Endothelial cell of umbilical vein (primary cell): ENCODE data around the gene ERLIN1. TPM values are rescaled to one million over a fixed set of nuclear protein-coding genes. Genes with fewer than 3 reads are reported as not detected.

Experiments
- BruUV-seq: library from RNA; stranded (reverse); fragments of 400-500 nt; replicated peaks from 2 replicates; lab custom pipeline; 2021; lab: Mats Ljungman, UMichigan
- CTCF ChIA-PET: fragments of 300-600, 350-600 bp; sonication (Branson Sonifier 250); formaldehyde crosslinking; loops from one replicate; lab custom pipeline; 2021; ENCODE audit warnings: antibody characterized with exemption, inconsistent platforms; lab: Charles Lee
- POLR2A ChIA-PET: fragments of 300-600, 350-600 bp; sonication (Branson Sonifier 250); formaldehyde crosslinking; loops from one replicate; lab custom pipeline; 2021; ENCODE audit warnings: antibody characterized with exemption, inconsistent platforms; lab: Charles Lee
- DNase-seq: peaks from one replicate; pipeline ENCODE4 v3.0.0-alpha.2; 2011; ENCODE audit warnings: low read depth, low spot score
- FAIRE-seq: peaks from 2 replicates; lab custom pipeline; 2011; peaks lifted over from hg19 to GRCh38; lab: Jason Lieb, UNC
- H2AFZ ChIP-seq: 2 replicates; pipeline ENCODE4 v1.6.0; 2012; ENCODE audit warnings: low read depth, low read length, control low read depth, inconsistent platforms
- H3K27ac ChIP-seq: 2 replicates; pipeline ENCODE4 v1.5.1; 2011; ENCODE audit warnings: low read depth, mild to moderate bottlenecking, control low read depth, low read length, moderate library complexity; ENCODE audit not compliant: insufficient read depth
- H3K27me3 ChIP-seq, 2 experiments: 2 replicates each; pipeline versions ENCODE4 v1.6.0 to v1.6.1; 2011; ENCODE audit warnings: low read length in 2 of 2, mixed read lengths in 1 of 2; ENCODE audit not compliant: control insufficient read depth in 2 of 2, insufficient read depth in 2 of 2
- H3K36me3 ChIP-seq, 2 experiments: 2 replicates in 1 of 2; 3 replicates in 1 of 2; pipeline ENCODE4 v1.5.1; 2011; ENCODE audit warnings: low read length in 2 of 2, mild to moderate bottlenecking in 1 of 2, moderate library complexity in 1 of 2; ENCODE audit not compliant: control insufficient read depth in 2 of 2, insufficient read depth in 2 of 2; ENCODE audit errors: extremely low read depth in 1 of 2
- H3K4me1 ChIP-seq: 3 replicates; pipeline ENCODE4 v1.5.1; 2011; ENCODE audit warnings: mild to moderate bottlenecking, low read length; ENCODE audit not compliant: control insufficient read depth, insufficient read depth; ENCODE audit errors: extremely low read depth
- H3K4me2 ChIP-seq: 2 replicates; pipeline ENCODE4 v1.6.1; 2011; ENCODE audit warnings: low read length, control low read depth, mixed read lengths; ENCODE audit not compliant: insufficient read depth
- H3K4me3 ChIP-seq, 3 experiments: fragments of 200-600 bp in 1 of 3; sonication (generic), shearing (Covaris generic) in 1 of 3; replicated peaks in 1 of 3; 2 replicates each; pipeline ENCODE4 v1.5.1; 2011 to 2016; ENCODE audit warnings: control low read depth in 3 of 3, low read length in 3 of 3, mild to moderate bottlenecking in 2 of 3, inconsistent platforms in 1 of 3, low read depth in 1 of 3, moderate library complexity in 1 of 3; ENCODE audit not compliant: insufficient read depth in 1 of 3
- H3K79me2 ChIP-seq: 2 replicates; pipeline ENCODE4 v1.6.0; 2012; ENCODE audit warnings: low read length, inconsistent platforms; ENCODE audit not compliant: control insufficient read depth, insufficient read depth
- H3K9ac ChIP-seq: replicated peaks from 2 replicates; pipeline ENCODE3; 2011; ENCODE audit warnings: low read length, control low read depth; ENCODE audit not compliant: insufficient read depth; ENCODE audit errors: extremely low read depth
- H3K9me1 ChIP-seq: replicated peaks from 3 replicates; pipeline ENCODE4 v1.6.0; 2011; ENCODE audit warnings: mild to moderate bottlenecking, low read length; ENCODE audit not compliant: control insufficient read depth, insufficient read depth; ENCODE audit errors: extremely low read depth
- H3K9me3 ChIP-seq: replicated peaks from 2 replicates; pipeline ENCODE4 v1.5.1; 2012; ENCODE audit warnings: low read length, inconsistent platforms; ENCODE audit not compliant: control insufficient read depth, insufficient read depth
- H4K20me1 ChIP-seq: replicated peaks from 2 replicates; pipeline ENCODE3; 2011; ENCODE audit warnings: mild to moderate bottlenecking, low read length; ENCODE audit not compliant: control insufficient read depth, insufficient read depth; ENCODE audit errors: extremely low read depth
- EZH2 ChIP-seq: IDR thresholded peaks from 2 replicates; pipeline ENCODE4 v1.6.1; 2012; ENCODE audit warnings: borderline replicate concordance, low read depth, mild to moderate bottlenecking, moderate library complexity, low read length, inconsistent platforms; ENCODE audit not compliant: severe bottlenecking
- FOS ChIP-seq: IDR thresholded peaks from 2 replicates; pipeline ENCODE4 v1.6.1; 2011; ENCODE audit warnings: mild to moderate bottlenecking, low read length, moderate library complexity, borderline replicate concordance; ENCODE audit not compliant: insufficient read depth
- GATA2 ChIP-seq: IDR thresholded peaks from 2 replicates; pipeline ENCODE4 v1.7.0; 2011; ENCODE audit warnings: low read depth, mild to moderate bottlenecking, moderate library complexity, mixed read lengths, low read length; ENCODE audit not compliant: insufficient read length, insufficient read depth
- JUN ChIP-seq: IDR thresholded peaks from 2 replicates; pipeline ENCODE4 v1.6.1; 2011; ENCODE audit warnings: borderline replicate concordance, low read depth; ENCODE audit not compliant: insufficient read length, insufficient read depth
- MYC ChIP-seq: IDR thresholded peaks from one replicate; pipeline ENCODE4 v1.6.1; 2011; ENCODE audit warnings: mild to moderate bottlenecking, low read depth, low read length
- POLR2A ChIP-seq: IDR thresholded peaks from 2 replicates; pipeline ENCODE4 v1.6.1; 2012; ENCODE audit warnings: low read depth, mild to moderate bottlenecking, control low read depth, low read length
- dilution Hi-C: fragments of 300-500 bp; cut with MboI; formaldehyde crosslinking; loops from one replicate; pipeline ENCODE4 v1.15.0; 2019; ENCODE audit warnings: low sequenced_read_pairs; ENCODE audit not compliant: extremely low pct_ligation_motif_present
- intact Hi-C: fragments of 100-400 bp; cut with micrococcal nuclease; formaldehyde crosslinking; loops from one replicate; pipeline ENCODE4 v1.10.0; 2022
- polyA plus RNA-seq, 4 experiments: library from polyadenylated mRNA; depleted of rRNA in 3 of 4; stranded (reverse) in 3 of 4; unstranded in 1 of 4; fragments of >200 nt; gene quantifications; 2 replicates each; pipeline versions ENCODE4 v1.2.1 to v1.2.3, GENCODE V29; 2011 to 2012; ENCODE audit warnings: missing spikeins in 1 of 4
- total RNA-seq: library from RNA; stranded (reverse); gene quantifications from 2 replicates; pipeline ENCODE4 v1.2.3, GENCODE V29; 2021

The ERLIN1 gene
- total and polyA plus RNA-seq, 2 donors (not counting 3 experiments of a cell fraction or from before 2014, with no cell fraction given), result 30.7 to 51.0 TPM

DNA sequence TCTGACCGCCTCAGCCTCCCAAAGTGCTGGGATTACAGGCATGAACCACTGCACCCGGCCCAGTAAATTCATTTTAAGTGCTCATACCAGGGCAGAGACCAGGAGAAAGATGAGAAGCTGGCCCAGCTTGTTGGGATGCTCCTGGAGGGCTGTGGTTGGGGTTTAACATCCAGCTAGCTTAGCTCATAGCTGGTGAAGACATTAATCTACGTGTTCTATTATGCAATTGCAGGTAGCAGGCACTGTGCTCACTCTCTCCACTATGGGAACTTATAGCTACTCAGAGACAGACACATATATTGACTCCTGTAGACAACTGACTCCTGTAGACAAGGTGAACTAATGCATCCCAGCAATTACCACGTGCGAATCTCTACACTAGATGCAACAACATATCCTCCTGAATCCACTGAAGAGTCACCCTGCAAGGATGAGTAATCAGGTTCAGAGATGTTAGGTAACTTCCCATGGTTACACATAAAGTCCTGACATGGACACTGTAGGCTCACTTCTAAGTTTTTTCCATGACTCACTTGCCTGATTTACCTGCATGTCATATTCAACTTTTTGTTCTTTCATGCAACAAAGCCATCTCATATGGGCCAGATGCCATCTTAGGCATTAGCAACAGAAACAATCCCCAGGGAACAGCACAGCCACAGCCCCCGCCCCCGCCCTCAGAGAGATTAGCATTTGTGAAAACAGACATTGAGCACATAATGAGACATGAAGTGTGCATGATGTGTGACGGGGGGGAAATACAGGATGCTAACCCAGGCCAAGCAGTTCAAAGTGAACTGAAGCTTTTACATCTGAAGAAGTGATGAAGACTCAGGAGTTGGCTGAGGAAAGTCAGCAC, 37.2 kb downstream of the ERLIN1 start:
- CTCF ChIA-PET, result interaction anchor here (0.7 kb wide), 1 partner anchor 139 kb away, joined by 3 read pairs; the partner anchor contains the start of gene DNMBP
- dilution Hi-C loops (no loop called here), intact Hi-C loops (no loop called here)
- H3K36me3 ChIP-seq, result peaks cover 4 to 16% of the 10 kb centered on the region in 2 experiments
- no peaks in the 10 kb centered on the region for H3K4me1 ChIP-seq
- no peak overlapping the region for H2AFZ ChIP-seq
- FAIRE-seq (no peak), DNase-seq (no peak)
- H3K9ac ChIP-seq, result no peak overlapping the region
- H4K20me1 ChIP-seq, result no peaks in the 10 kb centered on the region
- no peaks in the 10 kb centered on the region for H3K79me2 ChIP-seq
- H3K9me3 ChIP-seq, result no peaks in the 10 kb centered on the region
- POLR2A ChIA-PET, result no interaction called here
- H3K4me3 ChIP-seq, result no peak overlapping the region
- H3K27ac ChIP-seq, result no peak overlapping the region
- BruUV-seq, result no TSS peak
- no peak overlapping the region for H3K4me2 ChIP-seq
- H3K27me3 ChIP-seq, result no peaks in the 10 kb centered on the region
- no peak for TF ChIP-seq EZH2
- H3K9me1 ChIP-seq, result no peaks in the 10 kb centered on the region

DNA sequence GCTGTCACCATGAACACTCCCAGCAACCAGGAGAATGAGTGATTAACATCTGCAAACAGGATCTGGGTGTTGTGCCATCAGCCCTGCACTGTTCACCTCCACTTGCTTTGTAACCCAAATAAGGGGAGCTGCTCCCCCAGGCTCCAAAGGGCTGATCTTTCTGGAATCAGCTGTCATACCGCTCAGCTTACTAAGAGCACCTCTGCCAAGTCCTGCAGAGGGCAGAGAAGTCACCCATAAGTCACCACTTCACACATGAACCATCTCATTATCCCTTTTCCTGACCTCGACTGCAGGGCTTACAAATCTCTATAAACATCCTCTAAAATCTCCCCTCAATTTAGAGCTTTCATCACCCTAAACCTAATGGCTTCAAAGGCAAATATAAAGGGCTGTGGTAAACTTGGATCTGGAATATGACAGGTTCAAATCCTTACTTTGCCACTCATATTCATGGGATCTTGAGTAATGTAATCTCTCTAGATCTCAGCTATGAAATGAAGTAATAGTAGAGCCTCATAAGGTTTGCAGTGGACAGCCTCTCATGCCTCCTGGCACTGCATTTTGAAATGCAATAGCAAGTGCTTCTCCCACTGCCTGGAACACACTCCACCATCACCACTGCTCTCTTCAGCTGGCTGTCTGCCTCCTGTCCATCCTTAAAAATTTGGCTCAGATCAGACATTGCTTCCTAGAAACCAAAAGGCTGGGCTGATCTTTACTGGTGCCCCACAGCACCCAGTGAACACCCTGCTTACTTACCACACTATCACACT, 38.8 kb downstream of the ERLIN1 start:
- no peak overlapping the region for H3K27ac ChIP-seq
- peaks cover 3 to 8% of the 10 kb centered on the region in 2 experiments for H3K36me3 ChIP-seq
- POLR2A ChIA-PET, result no interaction called here
- H3K9me3 ChIP-seq, result no peaks in the 10 kb centered on the region
- intact Hi-C loops, result no loop called here
- no peaks in the 10 kb centered on the region for H4K20me1 ChIP-seq
- H3K27me3 ChIP-seq, result no peaks in the 10 kb centered on the region
- dilution Hi-C loops, result no loop called here
- H3K9me1 ChIP-seq, result no peaks in the 10 kb centered on the region
- H3K79me2 ChIP-seq, result no peaks in the 10 kb centered on the region
- H3K4me2 ChIP-seq, result no peak overlapping the region
- TF ChIP-seq POLR2A (no peak), JUN (no peak), FOS (no peak), MYC (no peak), GATA2 (no peak)
- FAIRE-seq (no peak), DNase-seq (no peak)
- no peak overlapping the region for H3K4me3 ChIP-seq
- no peaks in the 10 kb centered on the region for H3K4me1 ChIP-seq
- H2AFZ ChIP-seq, result no peak overlapping the region
- no peak overlapping the region for H3K9ac ChIP-seq
- BruUV-seq, result no TSS peak
- CTCF ChIA-PET, result interaction anchor here (0.8 to 0.9 kb wide), 2 partner anchors 20 to 138 kb away, joined by 3 read pairs; partner anchors contain the start of gene DNMBP
